ENCODE results near the gene SRM.

DNA sequence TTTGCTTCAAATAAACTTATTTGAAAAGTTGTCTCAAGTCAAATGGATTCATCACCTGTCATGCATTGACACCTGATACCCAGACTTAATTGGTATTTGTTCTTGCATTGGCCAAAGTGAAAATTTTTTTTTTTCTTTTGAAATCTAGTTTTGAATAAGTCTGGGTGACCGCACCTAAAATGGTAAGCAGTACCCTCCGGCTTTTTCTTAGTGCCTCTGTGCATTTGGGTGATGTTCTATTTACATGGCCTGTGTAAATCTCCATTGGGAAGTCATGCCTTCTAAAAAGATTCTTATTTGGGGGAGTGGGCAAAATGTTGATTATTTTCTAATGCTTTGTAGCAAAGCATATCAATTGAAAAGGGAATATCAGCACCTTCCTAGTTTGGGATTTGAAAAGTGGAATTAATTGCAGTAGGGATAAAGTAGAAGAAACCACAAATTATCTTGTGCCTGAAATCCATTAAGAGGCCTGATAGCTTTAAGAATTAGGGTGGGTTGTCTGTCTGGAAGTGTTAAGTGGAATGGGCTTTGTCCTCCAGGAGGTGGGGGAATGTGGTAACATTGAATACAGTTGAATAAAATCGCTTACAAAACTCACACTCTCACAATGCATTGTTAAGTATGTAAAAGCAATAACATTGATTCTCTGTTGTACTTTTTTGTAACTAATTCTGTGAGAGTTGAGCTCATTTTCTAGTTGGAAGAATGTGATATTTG is 35.5 kb downstream of the SRM start:
- TF ChIP-seq CTCF (IDR thresholded peaks at IDR 0.05; ENCODE audit: low read depth, low read length) = no peak
- no peak for TF ChIP-seq POLR2A (IDR thresholded peaks at IDR 0.05; ENCODE audit: extremely low read depth, insufficient read length)
